Activated CD8-positive, alpha-beta T cell treated with anti-CD3 and anti-CD28 coated beads, Interleukin-2, amount 10 ng/mL, durations not matched to agents 7 days and 5 days (primary cell): ENCODE results near the gene DAAM1. TPM values are rescaled to one million over a fixed set of nuclear protein-coding genes. Genes with fewer than 3 reads are reported as not detected.

Experiments used
- ATAC-seq: fragments of 150-1000 bp; cut with Tn5 transposase; one replicate; pipeline ENCODE4 v1.10.0; 2021; ENCODE audit warnings: moderate library complexity
- CTCF ChIA-PET: fragments of 350-600 bp; sonication (Branson Sonifier 250); formaldehyde crosslinking; loops from one replicate; lab custom pipeline; 2021; ENCODE audit warnings: antibody characterized with exemption; lab: Charles Lee
- POLR2A ChIA-PET: fragments of 350-600 bp; sonication (Branson Sonifier 250); formaldehyde crosslinking; loops from one replicate; lab custom pipeline; 2021; ENCODE audit warnings: antibody characterized with exemption; lab: Charles Lee
- DNase-seq: peaks from one replicate; pipeline ENCODE4 v3.0.0-alpha.2; 2020
- H3K27ac Mint-ChIP-seq: one replicate; pipeline ENCODE4 v1.8.0; 2021; ENCODE audit warnings: mild to moderate bottlenecking, mixed read lengths
- H3K27me3 Mint-ChIP-seq: one replicate; pipeline ENCODE4 v1.8.0; 2021; ENCODE audit warnings: low read depth, mixed read lengths
- H3K36me3 Mint-ChIP-seq: one replicate; pipeline ENCODE4 v1.8.0; 2021; ENCODE audit warnings: low read depth, mixed read lengths
- H3K4me1 Mint-ChIP-seq: one replicate; pipeline ENCODE4 v1.8.0; 2021; ENCODE audit warnings: low read depth, mixed read lengths
- H3K4me3 Mint-ChIP-seq: one replicate; pipeline ENCODE4 v1.8.0; 2021; ENCODE audit warnings: mild to moderate bottlenecking, mixed read lengths
- H3K9me3 Mint-ChIP-seq: one replicate; pipeline ENCODE4 v1.8.0; 2022; ENCODE audit warnings: mixed read lengths; ENCODE audit not compliant: insufficient read depth
- total RNA-seq, 2 experiments: library from RNA; stranded (reverse); gene quantifications; one replicate each; pipeline ENCODE4 v1.2.3, GENCODE V29; 2021

DAAM1 gene
- total RNA-seq, 2 experiments from 2014 or later: 20.4 to 24.9 TPM

GRCh38 chr14:59225281-59225680, 36.8 kb downstream of the DAAM1 start:
- H3K27me3 Mint-ChIP-seq: peaks cover 2% of the 10 kb centered on the region
- H3K4me1 Mint-ChIP-seq: peaks cover 12% of the 10 kb centered on the region
- no peaks in the 10 kb centered on the region for H3K9me3 Mint-ChIP-seq
- ChIA-PET CTCF (no interaction called here), POLR2A (no interaction called here)
- ATAC-seq: no peak
- no peak overlapping the region for H3K4me3 Mint-ChIP-seq
- no peak overlapping the region for H3K27ac Mint-ChIP-seq
- peaks cover 6% of the 10 kb centered on the region for H3K36me3 Mint-ChIP-seq
- DNase-seq: no peak

- ChIA-PET CTCF (no interaction called here), POLR2A (no interaction called here)
- peaks cover 14% of the 10 kb centered on the region for H3K4me1 Mint-ChIP-seq
- H3K9me3 Mint-ChIP-seq: no peaks in the 10 kb centered on the region
- H3K4me3 Mint-ChIP-seq: no peak overlapping the region
- H3K27ac Mint-ChIP-seq: no peak overlapping the region
- DNase-seq (no peak), ATAC-seq (no peak)
- H3K36me3 Mint-ChIP-seq: peaks cover 6% of the 10 kb centered on the region
- peaks cover 2% of the 10 kb centered on the region for H3K27me3 Mint-ChIP-seq
These were observed 40.0 kb downstream of the DAAM1 start for GRCh38 chr14:59228421-59228820.

- CTCF ChIA-PET: no interaction called here
- Mint-ChIP-seq H3K27me3 (peaks cover 4% of the 10 kb centered on the region), H3K27ac (peak overlapping the region; percentile 61), H3K4me3 (no peak overlapping the region), H3K36me3 (peaks cover 7% of the 10 kb centered on the region), H3K9me3 (no peaks in the 10 kb centered on the region), H3K4me1 (peaks cover 14% of the 10 kb centered on the region)
- ATAC-seq: no peak
- POLR2A ChIA-PET: no interaction called here
- peak; percentile 25 for DNase-seq
These were observed 41.4 kb downstream of the DAAM1 start for GRCh38 chr14:59229653-59230406.

GRCh38 chr14:59236195-59236594, 47.7 kb downstream of the DAAM1 start:
- Mint-ChIP-seq H3K27ac (no peak overlapping the region), H3K9me3 (no peaks in the 10 kb centered on the region), H3K4me3 (no peak overlapping the region), H3K36me3 (peaks cover 2% of the 10 kb centered on the region), H3K4me1 (no peaks in the 10 kb centered on the region), H3K27me3 (peaks cover 2% of the 10 kb centered on the region)
- ATAC-seq (no peak), DNase-seq (no peak)
- ChIA-PET POLR2A (no interaction called here), CTCF (no interaction called here)

GRCh38 chr14:59238216-59238615, 49.7 kb downstream of the DAAM1 start:
- H3K36me3 Mint-ChIP-seq: peaks cover 2% of the 10 kb centered on the region
- ChIA-PET POLR2A (no interaction called here), CTCF (no interaction called here)
- no peaks in the 10 kb centered on the region for H3K4me1 Mint-ChIP-seq
- no peak for ATAC-seq
- peaks cover 2% of the 10 kb centered on the region for H3K27me3 Mint-ChIP-seq
- no peak for DNase-seq
- no peaks in the 10 kb centered on the region for H3K9me3 Mint-ChIP-seq
- H3K27ac Mint-ChIP-seq: no peak overlapping the region
- H3K4me3 Mint-ChIP-seq: no peak overlapping the region

GRCh38 chr14:59239022-59239421, 50.6 kb downstream of the DAAM1 start:
- Mint-ChIP-seq H3K36me3 (peaks cover 2% of the 10 kb centered on the region), H3K27ac (no peak overlapping the region), H3K27me3 (peaks cover 2% of the 10 kb centered on the region), H3K4me1 (no peaks in the 10 kb centered on the region), H3K9me3 (no peaks in the 10 kb centered on the region), H3K4me3 (no peak overlapping the region)
- no peak for ATAC-seq
- POLR2A ChIA-PET: no interaction called here
- no peak for DNase-seq
- CTCF ChIA-PET: no interaction called here

GRCh38 chr14:59240356-59240755, 51.9 kb downstream of the DAAM1 start:
- H3K27ac Mint-ChIP-seq: no peak overlapping the region
- H3K4me1 Mint-ChIP-seq: no peaks in the 10 kb centered on the region
- H3K27me3 Mint-ChIP-seq: no peaks in the 10 kb centered on the region
- no peaks in the 10 kb centered on the region for H3K9me3 Mint-ChIP-seq
- no peak for ATAC-seq
- POLR2A ChIA-PET: no interaction called here
- DNase-seq: no peak
- H3K4me3 Mint-ChIP-seq: no peak overlapping the region
- H3K36me3 Mint-ChIP-seq: no peaks in the 10 kb centered on the region
- CTCF ChIA-PET: no interaction called here

- H3K4me1 Mint-ChIP-seq: peaks cover 4% of the 10 kb centered on the region
- ChIA-PET CTCF (interaction anchor here (0.8 kb wide), 1 partner anchor 10 kb away, joined by 3 read pairs; no protein-coding TSS in a partner anchor), POLR2A (no interaction called here)
- H3K27me3 Mint-ChIP-seq: no peaks in the 10 kb centered on the region
- H3K9me3 Mint-ChIP-seq: no peaks in the 10 kb centered on the region
- no peaks in the 10 kb centered on the region for H3K36me3 Mint-ChIP-seq
- H3K4me3 Mint-ChIP-seq: no peak overlapping the region
- ATAC-seq (no peak), DNase-seq (no peak)
- no peak overlapping the region for H3K27ac Mint-ChIP-seq
These were observed 52.7 kb downstream of the DAAM1 start for GRCh38 chr14:59241121-59241520.

- DNase-seq: no peak
- ChIA-PET CTCF (no interaction called here), POLR2A (no interaction called here)
- Mint-ChIP-seq H3K9me3 (no peaks in the 10 kb centered on the region), H3K4me3 (no peak overlapping the region), H3K27me3 (no peaks in the 10 kb centered on the region), H3K27ac (no peak overlapping the region), H3K36me3 (no peaks in the 10 kb centered on the region), H3K4me1 (peaks cover 7% of the 10 kb centered on the region)
- ATAC-seq: no peak
These were observed 54.7 kb downstream of the DAAM1 start for GRCh38 chr14:59243174-59243573.

GRCh38 chr14:59244581-59244980, 56.1 kb downstream of the DAAM1 start:
- Mint-ChIP-seq H3K9me3 (no peaks in the 10 kb centered on the region), H3K27me3 (no peaks in the 10 kb centered on the region), H3K27ac (no peak overlapping the region), H3K4me3 (no peak overlapping the region), H3K36me3 (peaks cover 3% of the 10 kb centered on the region), H3K4me1 (peaks cover 7% of the 10 kb centered on the region)
- POLR2A ChIA-PET: no interaction called here
- DNase-seq: no peak
- CTCF ChIA-PET: no interaction called here
- no peak for ATAC-seq

GRCh38 chr14:59245809-59246295, 57.4 kb downstream of the DAAM1 start:
- DNase-seq (no peak), ATAC-seq (no peak)
- H3K36me3 Mint-ChIP-seq: peaks cover 3% of the 10 kb centered on the region
- no peak overlapping the region for H3K27ac Mint-ChIP-seq
- H3K9me3 Mint-ChIP-seq: no peaks in the 10 kb centered on the region
- peaks cover 7% of the 10 kb centered on the region for H3K4me1 Mint-ChIP-seq
- no peak overlapping the region for H3K4me3 Mint-ChIP-seq
- ChIA-PET POLR2A (no interaction called here), CTCF (no interaction called here)
- no peaks in the 10 kb centered on the region for H3K27me3 Mint-ChIP-seq

- H3K27me3 Mint-ChIP-seq: no peaks in the 10 kb centered on the region
- CTCF ChIA-PET: no interaction called here
- DNase-seq: no peak
These were observed 58.1 kb downstream of the DAAM1 start for GRCh38 chr14:59246566-59246965.

More at GRCh38 chr14:59246566-59246965, 58.1 kb downstream of the DAAM1 start:
- ATAC-seq: no peak
- Mint-ChIP-seq H3K27ac (no peak overlapping the region), H3K9me3 (no peaks in the 10 kb centered on the region), H3K36me3 (peaks cover 3% of the 10 kb centered on the region), H3K4me1 (peaks cover 7% of the 10 kb centered on the region), H3K4me3 (no peak overlapping the region)
- POLR2A ChIA-PET: no interaction called here
